Endothelial cell of umbilical vein (primary cell): ENCODE measurements around the gene SSX2IP. TPM values are rescaled to one million over a fixed set of nuclear protein-coding genes. Genes with fewer than 3 reads are reported as not detected.

Experiments used
- BruUV-seq: library from RNA; stranded (reverse); fragments of 400-500 nt; replicated peaks from 2 replicates; lab custom pipeline; 2021; lab: Mats Ljungman, UMichigan
- CTCF ChIA-PET: fragments of 300-600, 350-600 bp; sonication (Branson Sonifier 250); formaldehyde crosslinking; loops from one replicate; lab custom pipeline; 2021; ENCODE audit warnings: antibody characterized with exemption, inconsistent platforms; lab: Charles Lee
- POLR2A ChIA-PET: fragments of 300-600, 350-600 bp; sonication (Branson Sonifier 250); formaldehyde crosslinking; loops from one replicate; lab custom pipeline; 2021; ENCODE audit warnings: antibody characterized with exemption, inconsistent platforms; lab: Charles Lee
- DNase-seq: peaks from one replicate; pipeline ENCODE4 v3.0.0-alpha.2; 2011; ENCODE audit warnings: low read depth, low spot score
- FAIRE-seq: peaks from 2 replicates; lab custom pipeline; 2011; peaks lifted over from hg19 to GRCh38; lab: Jason Lieb, UNC
- H2AFZ ChIP-seq: 2 replicates; pipeline ENCODE4 v1.6.0; 2012; ENCODE audit warnings: low read depth, low read length, control low read depth, inconsistent platforms
- H3K27ac ChIP-seq: 2 replicates; pipeline ENCODE4 v1.5.1; 2011; ENCODE audit warnings: low read depth, mild to moderate bottlenecking, control low read depth, low read length, moderate library complexity; ENCODE audit not compliant: insufficient read depth
- H3K27me3 ChIP-seq, 2 experiments: 2 replicates each; pipeline versions ENCODE4 v1.6.0 to v1.6.1; 2011; ENCODE audit warnings: low read length in 2 of 2, mixed read lengths in 1 of 2; ENCODE audit not compliant: control insufficient read depth in 2 of 2, insufficient read depth in 2 of 2
- H3K36me3 ChIP-seq, 2 experiments: 2 replicates in 1 of 2; 3 replicates in 1 of 2; pipeline ENCODE4 v1.5.1; 2011; ENCODE audit warnings: low read length in 2 of 2, mild to moderate bottlenecking in 1 of 2, moderate library complexity in 1 of 2; ENCODE audit not compliant: control insufficient read depth in 2 of 2, insufficient read depth in 2 of 2; ENCODE audit errors: extremely low read depth in 1 of 2
- H3K4me1 ChIP-seq: 3 replicates; pipeline ENCODE4 v1.5.1; 2011; ENCODE audit warnings: mild to moderate bottlenecking, low read length; ENCODE audit not compliant: control insufficient read depth, insufficient read depth; ENCODE audit errors: extremely low read depth
- H3K4me2 ChIP-seq: 2 replicates; pipeline ENCODE4 v1.6.1; 2011; ENCODE audit warnings: low read length, control low read depth, mixed read lengths; ENCODE audit not compliant: insufficient read depth
- H3K4me3 ChIP-seq, 3 experiments: fragments of 200-600 bp in 1 of 3; sonication (generic), shearing (Covaris generic) in 1 of 3; replicated peaks in 1 of 3; 2 replicates each; pipeline ENCODE4 v1.5.1; 2011 to 2016; ENCODE audit warnings: control low read depth in 3 of 3, low read length in 3 of 3, mild to moderate bottlenecking in 2 of 3, inconsistent platforms in 1 of 3, low read depth in 1 of 3, moderate library complexity in 1 of 3; ENCODE audit not compliant: insufficient read depth in 1 of 3
- H3K79me2 ChIP-seq: 2 replicates; pipeline ENCODE4 v1.6.0; 2012; ENCODE audit warnings: low read length, inconsistent platforms; ENCODE audit not compliant: control insufficient read depth, insufficient read depth
- H3K9ac ChIP-seq: replicated peaks from 2 replicates; pipeline ENCODE3; 2011; ENCODE audit warnings: low read length, control low read depth; ENCODE audit not compliant: insufficient read depth; ENCODE audit errors: extremely low read depth
- H3K9me1 ChIP-seq: replicated peaks from 3 replicates; pipeline ENCODE4 v1.6.0; 2011; ENCODE audit warnings: mild to moderate bottlenecking, low read length; ENCODE audit not compliant: control insufficient read depth, insufficient read depth; ENCODE audit errors: extremely low read depth
- H3K9me3 ChIP-seq: replicated peaks from 2 replicates; pipeline ENCODE4 v1.5.1; 2012; ENCODE audit warnings: low read length, inconsistent platforms; ENCODE audit not compliant: control insufficient read depth, insufficient read depth
- H4K20me1 ChIP-seq: replicated peaks from 2 replicates; pipeline ENCODE3; 2011; ENCODE audit warnings: mild to moderate bottlenecking, low read length; ENCODE audit not compliant: control insufficient read depth, insufficient read depth; ENCODE audit errors: extremely low read depth
- CTCF ChIP-seq, 2 donors: IDR thresholded peaks; 1 replicate in 1 of 2; 2 replicates in 1 of 2; pipeline ENCODE4 v1.5.1; 2011; ENCODE audit warnings: low read length in 2 of 2, mild to moderate bottlenecking in 2 of 2, moderate library complexity in 2 of 2, control low read depth in 1 of 2, inconsistent platforms in 1 of 2, low read depth in 1 of 2; ENCODE audit not compliant: insufficient read depth in 1 of 2; ENCODE audit errors: extremely low read depth in 1 of 2
- EZH2 ChIP-seq: IDR thresholded peaks from 2 replicates; pipeline ENCODE4 v1.6.1; 2012; ENCODE audit warnings: borderline replicate concordance, low read depth, mild to moderate bottlenecking, moderate library complexity, low read length, inconsistent platforms; ENCODE audit not compliant: severe bottlenecking
- FOS ChIP-seq: IDR thresholded peaks from 2 replicates; pipeline ENCODE4 v1.6.1; 2011; ENCODE audit warnings: mild to moderate bottlenecking, low read length, moderate library complexity, borderline replicate concordance; ENCODE audit not compliant: insufficient read depth
- GATA2 ChIP-seq: IDR thresholded peaks from 2 replicates; pipeline ENCODE4 v1.7.0; 2011; ENCODE audit warnings: low read depth, mild to moderate bottlenecking, moderate library complexity, mixed read lengths, low read length; ENCODE audit not compliant: insufficient read length, insufficient read depth
- JUN ChIP-seq: IDR thresholded peaks from 2 replicates; pipeline ENCODE4 v1.6.1; 2011; ENCODE audit warnings: borderline replicate concordance, low read depth; ENCODE audit not compliant: insufficient read length, insufficient read depth
- MAX ChIP-seq: IDR thresholded peaks from 2 replicates; pipeline ENCODE4 v1.6.1; 2011; ENCODE audit not compliant: insufficient read depth, insufficient read length
- MYC ChIP-seq: IDR thresholded peaks from one replicate; pipeline ENCODE4 v1.6.1; 2011; ENCODE audit warnings: mild to moderate bottlenecking, low read depth, low read length
- POLR2A ChIP-seq: IDR thresholded peaks from 2 replicates; pipeline ENCODE4 v1.6.1; 2012; ENCODE audit warnings: low read depth, mild to moderate bottlenecking, control low read depth, low read length
- POLR2AphosphoS5 ChIP-seq: IDR thresholded peaks from 2 replicates; pipeline ENCODE4 v1.6.1; 2012; ENCODE audit warnings: low read depth, mild to moderate bottlenecking, control low read depth, low read length, moderate library complexity; ENCODE audit not compliant: insufficient read depth
- dilution Hi-C: fragments of 300-500 bp; cut with MboI; formaldehyde crosslinking; loops from one replicate; pipeline ENCODE4 v1.15.0; 2019; ENCODE audit warnings: low sequenced_read_pairs; ENCODE audit not compliant: extremely low pct_ligation_motif_present
- intact Hi-C: fragments of 100-400 bp; cut with micrococcal nuclease; formaldehyde crosslinking; loops from one replicate; pipeline ENCODE4 v1.10.0; 2022
- polyA plus RNA-seq, 4 experiments: library from polyadenylated mRNA; depleted of rRNA in 3 of 4; stranded (reverse) in 3 of 4; unstranded in 1 of 4; fragments of >200 nt; gene quantifications; 2 replicates each; pipeline versions ENCODE4 v1.2.1 to v1.2.3, GENCODE V29; 2011 to 2012; ENCODE audit warnings: missing spikeins in 1 of 4
- total RNA-seq: library from RNA; stranded (reverse); gene quantifications from 2 replicates; pipeline ENCODE4 v1.2.3, GENCODE V29; 2021

SSX2IP gene
- total and polyA plus RNA-seq, 2 donors (not counting 3 experiments of a cell fraction or from before 2014, with no cell fraction given), result 0.77 to 8.4 TPM

GRCh38 chr1:84634536-84635205 lies 55.6 kb downstream of the SSX2IP start:
- Histone ChIP-seq H3K9ac (no peak overlapping the region), H3K36me3 (no peaks in the 10 kb centered on the region), H3K9me1 (no peaks in the 10 kb centered on the region), H4K20me1 (no peaks in the 10 kb centered on the region), H3K4me3 (no peak overlapping the region), H3K27me3 (no peaks in the 10 kb centered on the region), H3K4me2 (no peak overlapping the region), H2AFZ (no peak overlapping the region), H3K4me1 (peaks cover 12% of the 10 kb centered on the region), H3K27ac (no peak overlapping the region), H3K79me2 (no peaks in the 10 kb centered on the region), H3K9me3 (no peaks in the 10 kb centered on the region)
- no TSS peak for BruUV-seq
- TF ChIP-seq MYC (no peak), POLR2A (no peak), FOS (no peak), CTCF (IDR thresholded peaks at IDR 0.05; ENCODE audit: extremely low read depth in 1 of 2, insufficient read depth in 1 of 2, low read depth in 1 of 2, low read length in 2 of 2) (no peak), EZH2 (no peak), JUN (no peak), POLR2AphosphoS5 (no peak), GATA2 (no peak), MAX (no peak)
- ChIA-PET POLR2A (no interaction called here), CTCF (interaction anchor here (1.2 kb wide), 1 partner anchor 11 kb away, joined by 4 read pairs; no protein-coding TSS in a partner anchor)
- DNase-seq (no peak), FAIRE-seq (no peak)
- intact Hi-C loops, result no loop called here
- dilution Hi-C loops, result no loop called here
